H1 (cell line): ENCODE measurements around the gene LRRC43. TPM values are rescaled to one million over a fixed set of nuclear protein-coding genes. Genes with fewer than 3 reads are reported as not detected.

Source experiments
- CTCF ChIA-PET: fragments of 300-600 bp; sonication (Branson Sonifier 250); formaldehyde crosslinking; loops from one replicate; lab custom pipeline; 2021; ENCODE audit not compliant: partially characterized antibody; lab: Charles Lee
- POLR2A ChIA-PET: fragments of 300-600 bp; sonication (Branson Sonifier 250); formaldehyde crosslinking; loops from one replicate; lab custom pipeline; 2021; ENCODE audit warnings: inconsistent platforms; ENCODE audit not compliant: partially characterized antibody; lab: Charles Lee
- DNase-seq, 2 experiments: peaks; one replicate each; pipeline versions ENCODE4 v3.0.0 to v3.0.0-alpha.2; 2010 to 2022; ENCODE audit warnings: low spot score in 2 of 2, low read depth in 1 of 2, mixed read lengths in 1 of 2
- FAIRE-seq: peaks from 2 replicates; lab custom pipeline; 2011; peaks lifted over from hg19 to GRCh38; lab: Jason Lieb, UNC
- H2AFZ ChIP-seq: 2 replicates; pipeline ENCODE4 v1.8.1; 2012; ENCODE audit warnings: low read length, inconsistent platforms
- H2AK5ac ChIP-seq: 2 replicates; pipeline ENCODE4 v1.6.1; 2013; ENCODE audit warnings: low read depth, low read length
- H2BK120ac ChIP-seq: replicated peaks from 2 replicates; pipeline ENCODE3; 2013; ENCODE audit warnings: low read depth, low read length, inconsistent platforms
- H2BK12ac ChIP-seq: 2 replicates; pipeline ENCODE4 v1.6.1; 2013; ENCODE audit warnings: low read depth, low read length
- H2BK15ac ChIP-seq: 2 replicates; pipeline ENCODE4 v1.6.1; 2013; ENCODE audit warnings: low read length
- H2BK20ac ChIP-seq: 2 replicates; pipeline ENCODE4 v1.6.1; 2013; ENCODE audit warnings: low read length
- H2BK5ac ChIP-seq: 2 replicates; pipeline ENCODE4 v1.6.1; 2013; ENCODE audit warnings: low read depth, low read length
- H3K14ac ChIP-seq: 2 replicates; pipeline ENCODE4 v1.6.1; 2013; ENCODE audit warnings: inconsistent platforms; ENCODE audit not compliant: insufficient read length
- H3K18ac ChIP-seq: 2 replicates; pipeline ENCODE4 v1.6.1; 2013; ENCODE audit warnings: low read length; ENCODE audit errors: extremely low read depth
- H3K23ac ChIP-seq: 2 replicates; pipeline ENCODE4 v1.6.1; 2013; ENCODE audit warnings: inconsistent platforms; ENCODE audit not compliant: insufficient read length
- H3K23me2 ChIP-seq: 2 replicates; pipeline ENCODE4 v1.6.1; 2013; ENCODE audit warnings: low read depth, low read length
- H3K27ac ChIP-seq: 2 replicates; pipeline ENCODE4 v1.6.1; 2011; ENCODE audit warnings: low read depth, low read length, inconsistent platforms
- H3K27me3 ChIP-seq, 4 experiments: replicated peaks in 1 of 4; 1 replicate in 1 of 4; 2 replicates in 3 of 4; pipeline versions ENCODE4 v1.6.1 to v1.8.1; 2011 to 2013; ENCODE audit warnings: low read length in 3 of 4, mild to moderate bottlenecking in 3 of 4, inconsistent platforms in 2 of 4, mixed read lengths in 2 of 4, moderate library complexity in 1 of 4; ENCODE audit not compliant: control insufficient read depth in 3 of 4, insufficient read depth in 3 of 4; ENCODE audit errors: extremely low read depth in 1 of 4
- H3K36me3 ChIP-seq, 4 experiments: 2 replicates each; pipeline versions ENCODE4 v1.6.1 to v1.8.1; 2011 to 2013; ENCODE audit warnings: mild to moderate bottlenecking in 4 of 4, low read length in 3 of 4, moderate library complexity in 2 of 4, control low read depth in 1 of 4, inconsistent platforms in 1 of 4; ENCODE audit not compliant: insufficient read depth in 4 of 4, control insufficient read depth in 2 of 4
- H3K4ac ChIP-seq: replicated peaks from 2 replicates; pipeline ENCODE3; 2013; ENCODE audit warnings: low read length, low read depth, mixed read lengths, inconsistent platforms; ENCODE audit not compliant: insufficient read length
- H3K4me1 ChIP-seq, 4 experiments: replicated peaks in 1 of 4; 1 replicate in 1 of 4; 2 replicates in 3 of 4; pipeline versions ENCODE4 v1.6.1 to v1.8.1; 2011 to 2013; ENCODE audit warnings: low read length in 3 of 4, inconsistent platforms in 2 of 4, mixed read lengths in 1 of 4; ENCODE audit not compliant: insufficient read depth in 4 of 4, control insufficient read depth in 3 of 4
- H3K4me2 ChIP-seq, 2 experiments: 2 replicates each; pipeline versions ENCODE4 v1.6.1 to v1.8.1; 2011 to 2013; ENCODE audit warnings: low read depth in 2 of 2, low read length in 2 of 2, control low read depth in 1 of 2, inconsistent platforms in 1 of 2, mild to moderate bottlenecking in 1 of 2; ENCODE audit not compliant: insufficient read depth in 1 of 2
- H3K4me3 ChIP-seq, 4 experiments: fragments of 200-600, 300-600 bp in 1 of 4; sonication (generic), shearing (Covaris generic), sonication (Bioruptor Twin) in 1 of 4; 2 replicates each; pipeline versions ENCODE4 v1.5.1 to v1.8.1; 2011 to 2016; ENCODE audit warnings: low read length in 4 of 4, low read depth in 3 of 4, control low read depth in 2 of 4, inconsistent platforms in 2 of 4, mild to moderate bottlenecking in 2 of 4, mixed read lengths in 1 of 4, moderate library complexity in 1 of 4; ENCODE audit not compliant: insufficient read depth in 2 of 4; ENCODE audit errors: extremely low read depth in 1 of 4
- H3K56ac ChIP-seq: replicated peaks from 2 replicates; pipeline ENCODE3; 2013; ENCODE audit warnings: low read depth, mild to moderate bottlenecking, mixed read lengths, low read length, inconsistent platforms; ENCODE audit not compliant: insufficient read length
- H3K79me1 ChIP-seq: 2 replicates; pipeline ENCODE4 v1.6.1; 2013; ENCODE audit warnings: low read depth, low read length, control low read depth
- H3K79me2 ChIP-seq, 2 experiments: 2 replicates each; pipeline versions ENCODE4 v1.6.1 to v1.8.1; 2012 to 2013; ENCODE audit warnings: low read length in 2 of 2, mild to moderate bottlenecking in 2 of 2, inconsistent platforms in 1 of 2; ENCODE audit not compliant: insufficient read depth in 2 of 2, control insufficient read depth in 1 of 2
- H3K9ac ChIP-seq, 4 experiments: replicated peaks in 1 of 4; 1 replicate in 1 of 4; 2 replicates in 3 of 4; pipeline versions ENCODE4 v1.6.1 to v1.8.1; 2011 to 2013; ENCODE audit warnings: low read depth in 3 of 4, low read length in 3 of 4, control low read depth in 2 of 4, mild to moderate bottlenecking in 2 of 4, moderate library complexity in 2 of 4, inconsistent platforms in 1 of 4; ENCODE audit errors: extremely low read depth in 1 of 4
- H3K9me3 ChIP-seq, 2 experiments: 2 replicates each; pipeline versions ENCODE4 v1.6.1 to v1.8.1; 2012 to 2013; ENCODE audit warnings: mild to moderate bottlenecking in 2 of 2, moderate library complexity in 2 of 2, control low read depth in 1 of 2, inconsistent platforms in 1 of 2, low read depth in 1 of 2, low read length in 1 of 2, mixed read lengths in 1 of 2; ENCODE audit not compliant: insufficient read depth in 2 of 2
- H4K20me1 ChIP-seq, 2 experiments: replicated peaks in 1 of 2; 2 replicates each; pipeline versions ENCODE3 to v1.8.1; 2011 to 2013; ENCODE audit warnings: inconsistent platforms in 2 of 2, low read length in 2 of 2, mild to moderate bottlenecking in 1 of 2; ENCODE audit not compliant: insufficient read depth in 2 of 2, control insufficient read depth in 1 of 2
- H4K5ac ChIP-seq: 2 replicates; pipeline ENCODE4 v1.6.1; 2013; ENCODE audit warnings: low read length, low read depth, mixed read lengths, inconsistent platforms; ENCODE audit not compliant: insufficient read length
- H4K8ac ChIP-seq: 2 replicates; pipeline ENCODE4 v1.8.0; 2013; ENCODE audit warnings: mild to moderate bottlenecking, moderate library complexity, low read length, inconsistent platforms; ENCODE audit not compliant: insufficient read depth; ENCODE audit errors: extremely low read depth
- H4K91ac ChIP-seq: replicated peaks from 2 replicates; pipeline ENCODE3; 2013; ENCODE audit warnings: low read length, mixed read lengths, inconsistent platforms; ENCODE audit not compliant: insufficient read length
- JUN ChIP-seq: IDR thresholded peaks from 2 replicates; pipeline ENCODE4 v1.6.1; 2011; ENCODE audit warnings: low read depth, mild to moderate bottlenecking, improper control_type of control experiment, low read length
- POLR2AphosphoS5 ChIP-seq: IDR thresholded peaks from 2 replicates; pipeline ENCODE4 v1.6.1; 2011; ENCODE audit warnings: low read depth, low read length
- WGBS, 2 experiments: shearing (Covaris generic) in 1 of 2; methylation state at CpG; one replicate each; pipeline versions ENCODE4 v1.1.6 to v1.1.7; 2013 to 2015; ENCODE audit warnings: low lambda C conversion rate in 2 of 2, mixed read lengths in 2 of 2, inconsistent platforms in 1 of 2, low coverage in 1 of 2, missing lambda C conversion rate in 1 of 2; ENCODE audit not compliant: insufficient replicate concordance in 2 of 2, insufficient coverage in 1 of 2, insufficient read length in 1 of 2; ENCODE audit errors: extremely low coverage in 1 of 2, missing lambda C conversion rate in 1 of 2; 5-methylcytosine and 5-hydroxymethylcytosine counted together
- polyA plus RNA-seq, 7 experiments: library from polyadenylated mRNA; depleted of rRNA in 3 of 7; stranded (reverse) in 5 of 7; unstranded in 2 of 7; fragments of >200 nt in 5 of 7; fragments of 200-250 nt in 2 of 7; gene quantifications; 1 replicate in 5 of 7; 2 replicates in 1 of 7; 4 replicates in 1 of 7; pipeline versions ENCODE4 v1.2.1 to v1.2.3, GENCODE V29; 2011 to 2013; ENCODE audit warnings: missing spikeins in 2 of 7, mixed read lengths in 2 of 7
- total RNA-seq: library from RNA; stranded (reverse); fragmentation: NEBNext Ultra II Directional; extraction: Animal tissue kit (Norgen Biotek cat#: 25700); gene quantifications from 2 replicates; pipeline ENCODE4 v1.2.1, GENCODE V29; 2021

Gene LRRC43
- total and polyA plus RNA-seq, 2 of the 8 experiments (the other 6 are each of a cell fraction or from before 2014, with no cell fraction given): 0.35 to 0.44 TPM

- 97% methylated on average over 18 of the region's 18 CpGs; no CpG with 5 or more reads in 1 of the 2 experiments for WGBS, 2 experiments
- no peak for FAIRE-seq
- POLR2A ChIA-PET: interaction anchor here (17.6 kb wide), 1 partner anchor 12 kb away, joined by 230 read pairs; the partner anchor contains the start of gene DIABLO
These were observed 25.3 kb downstream of the LRRC43 start for GRCh38 chr12:122208073-122208820.

More at GRCh38 chr12:122208073-122208820, 25.3 kb downstream of the LRRC43 start:
- CTCF ChIA-PET: interaction anchor here (0.6 to 4.1 kb wide), 4 partner anchors 8 to 147 kb away, joined by 3 to 15 read pairs (median 6); no protein-coding TSS in a partner anchor
- Histone ChIP-seq H3K9ac (no peak overlapping the region), H3K9me3 (no peaks in the 10 kb centered on the region), H3K4me2 (no peak overlapping the region), H3K79me1 (no peaks in the 10 kb centered on the region), H2BK5ac (no peak overlapping the region), H2AFZ (no peak overlapping the region), H3K4me3 (no peak overlapping the region), H3K36me3 (peaks cover 12 to 61% (median 36%) of the 10 kb centered on the region in 4 experiments), H2BK120ac (no peak overlapping the region), H3K79me2 (no peaks in the 10 kb centered on the region), H3K56ac (no peak overlapping the region), H3K4me1 (peaks cover 0 to 10% (median 3%) of the 10 kb centered on the region in 4 experiments; a peak in 5 of 7 replicates), H2BK20ac (no peak overlapping the region), H3K18ac (no peak overlapping the region), H2BK15ac (no peak overlapping the region), H3K14ac (no peak overlapping the region), H3K27me3 (peaks cover 9 to 30% (median 22%) of the 10 kb centered on the region in 4 experiments; a peak in 6 of 7 replicates), H3K4ac (no peak overlapping the region), H4K20me1 (peaks cover 12 to 19% of the 10 kb centered on the region in 2 experiments), H3K23me2 (peaks cover 9% of the 10 kb centered on the region; the same call in 1 of the 2 replicates), H4K91ac (no peak overlapping the region), H3K23ac (no peak overlapping the region), H2BK12ac (no peak overlapping the region), H3K27ac (no peak overlapping the region), H4K8ac (no peak overlapping the region), H4K5ac (no peak overlapping the region), H2AK5ac (no peak overlapping the region)
- TF ChIP-seq JUN (no peak), POLR2AphosphoS5 (peak; percentile 69)
- no peak for DNase-seq
